ENCODE measurements around the gene PRELID2. TPM values are rescaled to one million over a fixed set of nuclear protein-coding genes. Genes with fewer than 3 reads are reported as not detected.

PRELID2 gene
- total RNA-seq, 2 donors from 2014 or later, result 6.7 to 14.3 TPM

DNA sequence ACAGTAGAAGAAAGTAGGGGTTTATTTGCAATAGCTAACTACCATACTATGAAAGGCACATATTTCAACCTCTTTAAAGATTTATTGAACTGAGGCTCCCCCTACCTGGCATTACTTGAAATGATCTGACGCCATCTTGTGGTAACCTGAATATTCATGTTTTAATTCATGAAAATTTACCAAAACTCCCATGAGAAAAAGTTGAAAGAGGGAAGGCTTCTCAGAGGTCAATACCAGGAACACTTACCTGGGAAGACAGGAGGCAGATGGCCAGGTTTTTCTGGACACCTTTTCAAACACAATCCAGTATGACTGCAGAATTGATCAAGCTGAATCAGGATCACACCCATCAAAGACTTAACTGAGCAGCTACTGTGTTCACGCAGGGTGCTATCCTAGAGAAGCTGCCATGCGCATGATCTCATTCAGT, 9.4 kb downstream of the PRELID2 start:
- no peaks in the 10 kb centered on the region for H3K4me1 Mint-ChIP-seq
- Histone ChIP-seq H3K27me3 (ENCODE audit: control insufficient read depth, insufficient read depth, low read length, poor library complexity, severe bottlenecking) (no peaks in the 10 kb centered on the region), H3K4me1 (ENCODE audit: control insufficient read depth, insufficient read depth, low read length) (no peaks in the 10 kb centered on the region), H3K36me3 (ENCODE audit: control insufficient read depth, insufficient read depth, low read length) (no peaks in the 10 kb centered on the region), H3K9ac (ENCODE audit: extremely low read depth, low read length, poor library complexity, severe bottlenecking) (no peak overlapping the region), H3K9me3 (ENCODE audit: control insufficient read depth, low read length) (no peaks in the 10 kb centered on the region), H3K27ac (ENCODE audit: low read depth, low read length) (no peak overlapping the region), H3K4me3 (ENCODE audit: low read length) (no peak overlapping the region)
- H3K4me3 Mint-ChIP-seq, result no peak overlapping the region
- H3K36me3 Mint-ChIP-seq (ENCODE audit: low read depth), result no peaks in the 10 kb centered on the region
- H3K27me3 Mint-ChIP-seq (ENCODE audit: insufficient read depth), result no peaks in the 10 kb centered on the region
- no peaks in the 10 kb centered on the region for H3K9me3 Mint-ChIP-seq
- 58% methylated on average over 3 of the region's 3 CpGs; no CpG with 5 or more reads in 1 of the 2 experiments for WGBS, 2 experiments (ENCODE audit: insufficient coverage in 1 of 2, insufficient read length in 1 of 2)
- DNase-seq, result no peak
- TF ChIP-seq, protein P1, sequence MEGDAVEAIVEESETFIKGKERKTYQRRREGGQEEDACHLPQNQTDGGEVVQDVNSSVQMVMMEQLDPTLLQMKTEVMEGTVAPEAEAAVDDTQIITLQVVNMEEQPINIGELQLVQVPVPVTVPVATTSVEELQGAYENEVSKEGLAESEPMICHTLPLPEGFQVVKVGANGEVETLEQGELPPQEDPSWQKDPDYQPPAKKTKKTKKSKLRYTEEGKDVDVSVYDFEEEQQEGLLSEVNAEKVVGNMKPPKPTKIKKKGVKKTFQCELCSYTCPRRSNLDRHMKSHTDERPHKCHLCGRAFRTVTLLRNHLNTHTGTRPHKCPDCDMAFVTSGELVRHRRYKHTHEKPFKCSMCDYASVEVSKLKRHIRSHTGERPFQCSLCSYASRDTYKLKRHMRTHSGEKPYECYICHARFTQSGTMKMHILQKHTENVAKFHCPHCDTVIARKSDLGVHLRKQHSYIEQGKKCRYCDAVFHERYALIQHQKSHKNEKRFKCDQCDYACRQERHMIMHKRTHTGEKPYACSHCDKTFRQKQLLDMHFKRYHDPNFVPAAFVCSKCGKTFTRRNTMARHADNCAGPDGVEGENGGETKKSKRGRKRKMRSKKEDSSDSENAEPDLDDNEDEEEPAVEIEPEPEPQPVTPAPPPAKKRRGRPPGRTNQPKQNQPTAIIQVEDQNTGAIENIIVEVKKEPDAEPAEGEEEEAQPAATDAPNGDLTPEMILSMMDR (conservative IDR thresholded peaks at IDR 0.05), result peak; percentile 94
- no peak overlapping the region for H3K27ac Mint-ChIP-seq

DNA sequence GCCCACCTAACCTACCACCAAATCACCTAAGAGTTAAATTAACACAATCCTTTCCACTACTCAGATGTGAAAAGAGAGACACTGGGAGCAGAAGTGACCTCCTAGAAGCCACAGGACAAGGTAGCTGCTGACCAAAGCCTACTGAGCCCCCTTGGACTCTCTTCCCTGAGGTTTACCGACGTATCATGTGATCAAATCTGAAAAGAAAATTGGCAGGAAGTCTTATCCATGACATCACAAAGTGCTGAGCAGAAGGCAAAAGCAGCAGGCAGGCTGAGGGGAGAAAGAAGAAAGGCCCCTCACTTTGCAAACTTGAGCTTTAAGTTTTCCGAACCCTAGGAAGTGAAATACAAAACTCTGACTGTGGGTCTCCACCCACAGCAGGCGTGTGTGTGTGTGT, 11.1 kb downstream of the PRELID2 start:
- no peak overlapping the region for H3K4me3 ChIP-seq (ENCODE audit: low read length)
- no peak for DNase-seq
- no peaks in the 10 kb centered on the region for H3K36me3 Mint-ChIP-seq (ENCODE audit: low read depth)
- no peak overlapping the region for H3K9ac ChIP-seq (ENCODE audit: extremely low read depth, low read length, poor library complexity, severe bottlenecking)
- no peak overlapping the region for H3K27ac Mint-ChIP-seq
- no peaks in the 10 kb centered on the region for H3K27me3 ChIP-seq (ENCODE audit: control insufficient read depth, insufficient read depth, low read length, poor library complexity, severe bottlenecking)
- TF ChIP-seq, protein P1 (conservative IDR thresholded peaks at IDR 0.05), result no peak
- no peak overlapping the region for H3K27ac ChIP-seq (ENCODE audit: low read depth, low read length)
- no peaks in the 10 kb centered on the region for H3K4me1 Mint-ChIP-seq
- H3K36me3 ChIP-seq (ENCODE audit: control insufficient read depth, insufficient read depth, low read length), result no peaks in the 10 kb centered on the region
- H3K4me3 Mint-ChIP-seq, result no peak overlapping the region
- H3K9me3 Mint-ChIP-seq, result no peaks in the 10 kb centered on the region
- no peaks in the 10 kb centered on the region for H3K9me3 ChIP-seq (ENCODE audit: control insufficient read depth, low read length)
- H3K4me1 ChIP-seq (ENCODE audit: control insufficient read depth, insufficient read depth, low read length), result no peaks in the 10 kb centered on the region
- 86 to 87% methylated on average over 2 to 3 of the region's 4 CpGs for WGBS, 2 experiments (ENCODE audit: insufficient coverage in 1 of 2, insufficient read length in 1 of 2)
- no peaks in the 10 kb centered on the region for H3K27me3 Mint-ChIP-seq (ENCODE audit: insufficient read depth)

DNA sequence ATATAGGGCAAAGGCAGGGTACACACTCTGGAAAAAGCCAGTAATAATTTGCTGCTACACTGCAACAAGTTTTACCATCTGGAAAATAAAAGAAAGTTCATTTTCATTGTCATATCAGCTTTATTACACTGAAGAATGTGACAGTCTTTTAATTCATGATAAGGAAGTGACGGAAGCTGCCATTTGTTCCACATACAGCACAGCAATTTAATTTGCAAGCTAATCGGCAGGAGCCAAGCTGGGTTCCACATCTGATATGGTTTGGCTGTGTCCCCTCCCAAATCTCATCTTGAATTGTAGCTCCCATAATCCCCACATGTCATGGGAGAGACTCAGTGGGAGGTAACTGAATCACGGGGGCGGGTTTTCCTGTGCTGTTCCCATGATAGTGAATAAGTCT, 16.5 kb downstream of the PRELID2 start:
- Mint-ChIP-seq H3K27me3 (ENCODE audit: insufficient read depth) (no peaks in the 10 kb centered on the region), H3K4me1 (no peaks in the 10 kb centered on the region), H3K9me3 (no peaks in the 10 kb centered on the region), H3K27ac (no peak overlapping the region), H3K4me3 (no peak overlapping the region), H3K36me3 (ENCODE audit: low read depth) (no peaks in the 10 kb centered on the region)
- Histone ChIP-seq H3K9me3 (ENCODE audit: control insufficient read depth, low read length) (no peaks in the 10 kb centered on the region), H3K27ac (ENCODE audit: low read depth, low read length) (no peak overlapping the region), H3K27me3 (ENCODE audit: control insufficient read depth, insufficient read depth, low read length, poor library complexity, severe bottlenecking) (no peaks in the 10 kb centered on the region), H3K9ac (ENCODE audit: extremely low read depth, low read length, poor library complexity, severe bottlenecking) (no peak overlapping the region), H3K36me3 (ENCODE audit: control insufficient read depth, insufficient read depth, low read length) (no peaks in the 10 kb centered on the region), H3K4me3 (ENCODE audit: low read length) (no peak overlapping the region), H3K4me1 (ENCODE audit: control insufficient read depth, insufficient read depth, low read length) (no peaks in the 10 kb centered on the region)
- 94% methylated on average over 3 to 4 of the region's 4 CpGs for WGBS, 2 experiments (ENCODE audit: insufficient coverage in 1 of 2, insufficient read length in 1 of 2)
- TF ChIP-seq, protein P1 (conservative IDR thresholded peaks at IDR 0.05), result no peak
- no peak for DNase-seq

All from endodermal cell (in vitro differentiated cells).